Activated CD8-positive, alpha-beta memory T cell treated with anti-CD3 and anti-CD28 coated beads, Interleukin-2, amount 10 ng/mL, durations not matched to agents 7 days and 5 days (primary cell): Measurements from ENCODE around the gene PPP1R1B. TPM values are rescaled to one million over a fixed set of nuclear protein-coding genes. Genes with fewer than 3 reads are reported as not detected.

Experiments used
- ATAC-seq: fragments of 150-1000 bp; cut with Tn5 transposase; one replicate; pipeline ENCODE4 v1.10.0; 2021; ENCODE audit warnings: moderate library complexity
- CTCF ChIA-PET: fragments of 350-600 bp; sonication (Branson Sonifier 250); formaldehyde crosslinking; loops from one replicate; lab custom pipeline; 2021; ENCODE audit warnings: antibody characterized with exemption; lab: Charles Lee
- DNase-seq: peaks from one replicate; pipeline ENCODE4 v3.0.0-alpha.2; 2020
- H3K27ac Mint-ChIP-seq: one replicate; pipeline ENCODE4 v1.8.0; 2021; ENCODE audit warnings: mild to moderate bottlenecking, mixed read lengths
- H3K27me3 Mint-ChIP-seq: one replicate; pipeline ENCODE4 v1.8.0; 2021; ENCODE audit warnings: mixed read lengths
- H3K36me3 Mint-ChIP-seq: one replicate; pipeline ENCODE4 v1.8.0; 2021; ENCODE audit warnings: mild to moderate bottlenecking, mixed read lengths
- H3K4me1 Mint-ChIP-seq: one replicate; pipeline ENCODE4 v1.8.0; 2021; ENCODE audit warnings: mixed read lengths
- H3K4me3 Mint-ChIP-seq: one replicate; pipeline ENCODE4 v1.8.0; 2021; ENCODE audit warnings: mild to moderate bottlenecking, moderate library complexity, mixed read lengths
- H3K9me3 Mint-ChIP-seq: one replicate; pipeline ENCODE4 v1.8.0; 2022; ENCODE audit warnings: low read depth, mixed read lengths
- total RNA-seq, 2 experiments: library from RNA; stranded (reverse); gene quantifications; one replicate each; pipeline ENCODE4 v1.2.3, GENCODE V29; 2021

PPP1R1B gene
- total RNA-seq, 2 experiments from 2014 or later = not detected

DNA sequence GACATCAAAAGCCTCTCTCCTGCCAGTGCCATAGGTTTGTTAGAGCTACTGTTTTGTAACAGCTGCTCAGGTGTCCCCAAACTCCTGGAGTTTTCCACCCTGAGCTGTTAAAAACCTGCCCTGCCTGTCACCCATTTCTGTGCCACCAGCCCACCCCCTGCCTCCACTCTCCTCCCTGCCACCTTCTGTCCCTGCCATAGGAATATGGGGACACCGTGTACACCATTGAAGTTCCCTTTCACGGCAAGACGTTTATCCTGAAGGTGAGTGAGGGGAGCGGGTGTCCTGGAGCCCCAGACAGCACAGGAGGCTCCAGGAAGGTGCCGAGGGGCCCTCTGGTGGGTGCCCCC is 33.2 kb downstream of the PPP1R1B start:
- DNase-seq = no peak
- Mint-ChIP-seq H3K4me3 (no peak overlapping the region), H3K27ac (no peak overlapping the region), H3K36me3 (peaks cover 1% of the 10 kb centered on the region), H3K9me3 (no peaks in the 10 kb centered on the region), H3K4me1 (no peaks in the 10 kb centered on the region), H3K27me3 (no peaks in the 10 kb centered on the region)
- ATAC-seq = no peak
- CTCF ChIA-PET = interaction anchor here (1.0 kb wide), 2 partner anchors 9 kb away, joined by 3 to 5 read pairs; partner anchors contain the start of gene PNMT

DNA sequence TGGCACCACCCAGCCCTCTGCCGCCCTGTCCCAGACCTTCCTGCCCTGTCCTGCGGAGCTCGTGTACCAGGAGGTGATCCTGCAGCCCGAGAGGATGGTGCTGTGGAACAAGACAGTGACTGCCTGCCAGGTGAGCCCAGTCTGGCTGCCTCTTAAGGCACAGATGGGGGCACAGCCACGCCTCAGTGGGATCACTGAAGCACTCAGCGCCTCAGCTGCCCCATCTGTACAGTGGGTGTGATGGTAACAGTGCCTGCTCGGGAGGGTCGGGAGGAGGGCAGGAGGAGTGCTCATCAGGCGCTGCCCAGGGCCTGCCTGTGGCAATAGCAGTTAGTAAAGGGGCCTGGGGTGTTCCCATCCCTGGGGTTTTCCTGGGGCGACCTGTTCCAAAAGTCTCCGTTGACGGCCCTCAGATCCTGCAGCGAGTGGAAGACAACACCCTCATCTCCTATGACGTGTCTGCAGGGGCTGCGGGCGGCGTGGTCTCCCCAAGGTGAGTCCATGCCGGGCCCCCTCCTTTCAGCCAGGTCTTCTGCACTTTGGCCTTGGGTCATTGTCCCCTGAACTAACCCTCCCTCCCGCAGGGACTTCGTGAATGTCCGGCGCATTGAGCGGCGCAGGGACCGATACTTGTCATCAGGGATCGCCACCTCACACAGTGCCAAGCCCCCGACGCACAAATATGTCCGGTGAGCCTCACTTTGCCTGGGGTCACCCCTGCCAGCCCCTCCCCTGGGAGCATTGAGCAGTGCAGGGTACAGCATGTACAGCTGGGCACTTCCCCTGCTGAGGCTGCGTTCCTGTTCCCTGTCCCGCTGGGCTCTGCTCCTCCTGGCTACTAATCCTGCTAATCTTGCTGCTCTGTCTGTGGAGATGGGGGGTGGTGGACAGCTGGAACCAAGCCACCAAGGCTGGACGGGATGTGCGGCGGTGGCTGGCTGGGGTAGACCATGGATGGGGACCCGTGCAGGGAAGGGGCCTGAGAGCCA is 33.9 kb downstream of the PPP1R1B start:
- Mint-ChIP-seq H3K36me3 (peaks cover 1% of the 10 kb centered on the region), H3K9me3 (no peaks in the 10 kb centered on the region), H3K4me1 (no peaks in the 10 kb centered on the region), H3K27ac (no peak overlapping the region), H3K27me3 (no peaks in the 10 kb centered on the region), H3K4me3 (no peak overlapping the region)
- no peak for ATAC-seq
- DNase-seq = no peak
- CTCF ChIA-PET = interaction anchor here (0.6 to 1.0 kb wide), 3 partner anchors 8 to 106 kb away, joined by 3 to 5 read pairs (median 3); partner anchors contain the start of gene PNMT

DNA sequence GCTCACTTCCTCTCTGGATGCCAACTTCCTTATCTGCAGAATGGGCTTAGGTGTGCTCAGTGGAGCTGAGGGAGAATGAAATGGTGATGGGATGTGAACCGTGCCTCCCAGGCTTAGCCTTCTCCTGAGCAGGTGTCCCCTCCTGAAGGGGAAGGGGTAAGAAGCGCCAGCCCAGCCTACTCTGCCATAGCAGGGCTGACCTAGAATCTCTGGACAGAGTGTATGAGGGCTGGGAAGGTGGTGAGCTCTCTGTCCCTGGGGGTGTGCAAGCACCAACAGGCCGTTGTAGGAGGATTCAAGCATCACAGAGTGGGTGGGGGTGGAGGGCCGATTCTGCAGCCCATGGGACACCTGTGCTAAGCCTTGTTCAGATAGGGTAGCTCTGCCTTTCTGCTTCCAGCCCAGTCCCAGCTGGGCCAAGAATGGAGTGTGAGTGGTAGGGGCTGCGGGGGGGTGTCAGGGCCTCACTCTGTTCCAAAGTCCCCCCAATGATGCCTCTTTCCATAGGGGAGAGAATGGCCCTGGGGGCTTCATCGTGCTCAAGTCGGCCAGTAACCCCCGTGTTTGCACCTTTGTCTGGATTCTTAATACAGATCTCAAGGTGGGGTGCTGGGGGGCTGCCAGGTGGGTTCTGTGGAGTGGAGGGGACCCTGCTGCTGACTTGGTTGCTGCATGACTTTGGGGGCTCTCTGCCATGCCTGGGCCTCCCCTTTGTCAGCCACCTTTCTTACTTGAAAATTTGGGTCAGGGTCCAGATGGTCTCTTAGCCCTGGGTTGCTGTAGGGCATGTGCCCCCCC is 35.2 kb downstream of the PPP1R1B start:
- no peaks in the 10 kb centered on the region for H3K9me3 Mint-ChIP-seq
- H3K27me3 Mint-ChIP-seq = peaks cover 10% of the 10 kb centered on the region
- CTCF ChIA-PET = no interaction called here
- peaks cover 1% of the 10 kb centered on the region for H3K36me3 Mint-ChIP-seq
- no peak overlapping the region for H3K4me3 Mint-ChIP-seq
- ATAC-seq (no peak), DNase-seq (no peak)
- peaks cover under 1% of the 10 kb centered on the region for H3K4me1 Mint-ChIP-seq
- no peak overlapping the region for H3K27ac Mint-ChIP-seq

DNA sequence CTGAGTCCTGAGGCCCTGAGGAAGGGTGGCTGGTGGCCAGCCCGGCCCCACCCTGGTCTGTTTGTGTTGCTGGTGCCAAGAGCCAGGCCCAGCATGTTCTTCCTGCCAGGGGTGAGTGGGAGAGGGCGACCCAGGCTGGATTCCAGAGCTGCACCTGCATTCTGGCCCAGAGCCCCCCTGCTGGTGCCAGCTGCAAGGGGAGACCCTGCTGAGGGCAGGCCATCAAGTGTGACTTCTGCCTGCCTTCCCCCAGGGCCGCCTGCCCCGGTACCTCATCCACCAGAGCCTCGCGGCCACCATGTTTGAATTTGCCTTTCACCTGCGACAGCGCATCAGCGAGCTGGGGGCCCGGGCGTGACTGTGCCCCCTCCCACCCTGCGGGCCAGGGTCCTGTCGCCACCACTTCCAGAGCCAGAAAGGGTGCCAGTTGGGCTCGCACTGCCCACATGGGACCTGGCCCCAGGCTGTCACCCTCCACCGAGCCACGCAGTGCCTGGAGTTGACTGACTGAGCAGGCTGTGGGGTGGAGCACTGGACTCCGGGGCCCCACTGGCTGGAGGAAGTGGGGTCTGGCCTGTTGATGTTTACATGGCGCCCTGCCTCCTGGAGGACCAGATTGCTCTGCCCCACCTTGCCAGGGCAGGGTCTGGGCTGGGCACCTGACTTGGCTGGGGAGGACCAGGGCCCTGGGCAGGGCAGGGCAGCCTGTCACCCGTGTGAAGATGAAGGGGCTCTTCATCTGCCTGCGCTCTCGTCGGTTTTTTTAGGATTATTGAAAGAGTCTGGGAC is 36.0 kb downstream of the PPP1R1B start:
- Mint-ChIP-seq H3K27me3 (peaks cover 13% of the 10 kb centered on the region), H3K4me1 (peaks cover 2% of the 10 kb centered on the region), H3K4me3 (no peak overlapping the region), H3K36me3 (peaks cover 1% of the 10 kb centered on the region), H3K9me3 (no peaks in the 10 kb centered on the region), H3K27ac (no peak overlapping the region)
- CTCF ChIA-PET = interaction anchor here (1.4 kb wide), 1 partner anchor 9 kb away, joined by 3 read pairs; no protein-coding TSS in a partner anchor
- no peak for DNase-seq
- no peak for ATAC-seq

DNA sequence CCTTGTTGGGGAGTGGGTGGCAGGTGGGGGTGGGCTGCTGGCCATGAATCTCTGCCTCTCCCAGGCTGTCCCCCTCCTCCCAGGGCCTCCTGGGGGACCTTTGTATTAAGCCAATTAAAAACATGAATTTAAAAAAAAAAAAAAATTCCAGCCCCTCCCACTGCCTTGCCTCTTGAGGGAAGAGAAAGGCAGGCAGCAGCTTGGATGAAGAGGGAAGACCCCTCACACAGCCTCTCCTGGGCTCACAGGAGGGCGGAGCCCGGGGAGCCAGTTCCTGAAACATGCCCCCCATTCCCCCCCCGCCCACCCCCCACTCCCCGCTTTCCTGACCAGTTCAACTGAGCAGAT is 36.6 kb downstream of the PPP1R1B start:
- ATAC-seq = no peak
- no peak overlapping the region for H3K27ac Mint-ChIP-seq

DNA sequence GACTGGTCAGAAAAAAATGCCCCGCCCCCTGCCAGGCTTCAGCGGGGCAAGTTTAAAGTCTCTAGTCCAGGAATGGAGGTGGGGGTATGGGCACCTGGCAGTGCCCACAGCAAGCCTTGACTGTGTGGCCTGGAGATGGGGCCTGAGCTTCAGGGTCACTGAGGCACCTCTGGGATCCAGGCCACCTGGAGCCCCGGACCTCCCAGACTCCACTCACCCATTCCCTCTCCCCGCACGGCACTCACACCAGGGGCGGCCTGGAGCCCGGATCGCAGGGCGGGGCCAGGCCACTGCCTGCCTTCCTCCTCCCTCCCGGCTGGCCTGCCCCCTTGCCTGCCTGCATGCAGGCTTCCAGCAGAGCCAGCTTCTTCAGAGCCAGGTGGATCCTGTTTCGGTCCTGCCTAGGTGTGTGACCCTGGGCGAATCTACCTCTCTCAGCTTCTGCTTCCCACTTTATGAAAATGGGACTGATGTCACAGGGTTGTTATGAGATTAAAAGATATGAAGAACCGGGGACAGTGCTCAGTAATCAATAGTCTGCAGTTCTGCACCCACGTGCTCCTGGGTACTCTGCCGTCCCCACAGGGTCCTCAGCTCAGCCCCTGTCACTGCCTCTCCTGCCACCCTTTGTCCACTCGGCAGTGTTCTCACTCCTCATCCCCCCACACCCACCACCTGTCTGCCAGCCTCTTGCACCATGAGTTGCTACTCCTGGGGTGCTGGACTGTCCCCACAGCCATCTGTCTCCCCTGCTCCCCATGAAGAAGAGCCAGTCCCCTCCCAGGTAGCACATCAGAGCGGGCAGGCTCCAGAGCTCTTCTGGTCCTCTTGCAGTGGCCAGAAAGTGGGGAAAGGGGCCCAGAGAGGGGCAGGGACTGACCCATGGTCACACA is 37.2 kb downstream of the PPP1R1B start:
- CTCF ChIA-PET = interaction anchor here (1.1 to 1.4 kb wide), 5 partner anchors 9 to 42 kb away, joined by 3 to 5 read pairs (median 4); no protein-coding TSS in a partner anchor
- Mint-ChIP-seq H3K4me3 (no peak overlapping the region), H3K36me3 (peaks cover 1% of the 10 kb centered on the region), H3K4me1 (peaks cover 11% of the 10 kb centered on the region), H3K27me3 (peaks cover 21% of the 10 kb centered on the region), H3K27ac (no peak overlapping the region), H3K9me3 (no peaks in the 10 kb centered on the region)
- DNase-seq (no peak), ATAC-seq (no peak)

More for the DNA sequence above, 36.6 kb downstream of the PPP1R1B start:
- Mint-ChIP-seq H3K4me3 (no peak overlapping the region), H3K36me3 (peaks cover 1% of the 10 kb centered on the region), H3K27me3 (peaks cover 16% of the 10 kb centered on the region), H3K4me1 (peaks cover 7% of the 10 kb centered on the region), H3K9me3 (no peaks in the 10 kb centered on the region)
- DNase-seq = no peak
- CTCF ChIA-PET = interaction anchor here (1.1 to 1.4 kb wide), 5 partner anchors 8 to 41 kb away, joined by 3 to 5 read pairs (median 4); no protein-coding TSS in a partner anchor

DNA sequence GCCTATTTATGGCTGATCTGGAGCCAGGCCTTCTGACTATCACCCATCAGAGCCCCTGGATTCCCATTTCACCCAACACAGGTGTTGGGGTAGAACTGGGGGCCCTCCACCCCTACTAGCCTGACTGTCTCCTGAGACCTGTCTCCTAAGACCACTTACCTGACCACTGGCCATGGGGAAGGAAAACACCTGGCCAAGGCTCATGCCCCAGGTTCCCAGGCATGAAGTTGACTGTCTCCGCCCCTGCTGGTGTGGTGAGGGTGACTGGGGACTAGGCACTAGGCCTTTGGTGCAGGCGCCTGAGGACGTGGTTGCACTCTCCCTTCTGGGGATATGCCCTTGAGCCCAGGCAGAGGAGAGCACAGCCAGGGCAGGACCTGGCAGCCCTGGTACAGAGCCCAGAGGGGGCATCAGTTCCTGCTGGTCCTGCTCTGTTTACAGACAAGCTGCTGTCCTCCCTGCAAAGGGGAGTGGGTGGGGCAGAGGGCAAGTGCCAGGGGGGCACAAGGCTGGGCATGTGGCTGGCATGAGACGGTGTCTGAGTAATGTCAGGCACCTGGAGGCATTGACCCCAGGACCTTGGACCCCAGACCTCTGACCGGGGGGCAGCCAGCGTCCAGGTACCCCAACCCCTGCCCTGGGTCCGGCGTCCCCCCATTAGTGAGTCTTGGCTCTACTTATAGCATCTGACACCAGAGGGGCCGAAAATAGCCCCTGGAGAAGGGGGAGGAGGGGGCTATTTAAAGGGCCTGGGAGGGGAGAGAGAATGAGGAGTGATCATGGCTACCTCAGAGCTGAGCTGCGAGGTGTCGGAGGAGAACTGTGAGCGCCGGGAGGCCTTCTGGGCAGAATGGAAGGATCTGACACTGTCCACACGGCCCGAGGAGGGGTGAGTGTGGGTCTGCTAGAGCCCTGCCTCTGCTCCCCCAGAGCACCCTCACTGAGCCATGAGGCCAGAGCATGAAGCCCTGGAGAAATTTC is 38.1 kb downstream of the PPP1R1B start, which contains the start of gene TCAP:
Gene TCAP (plus strand): TSS at position 769 of the 981 bp plus-strand sequence. CDS start 11 bp downstream, at position 780.
- ATAC-seq (no peak), DNase-seq (no peak)
- no peaks in the 10 kb centered on the region for H3K9me3 Mint-ChIP-seq
- H3K4me3 Mint-ChIP-seq = no peak within 1 kb of the TSS
- H3K27me3 Mint-ChIP-seq = peaks cover 25% of the 10 kb centered on the region
- no peak within 1 kb of the TSS for H3K27ac Mint-ChIP-seq
- peaks cover 11% of the 10 kb centered on the region for H3K4me1 Mint-ChIP-seq
- H3K36me3 Mint-ChIP-seq = peaks cover 1% of the 10 kb centered on the region
- CTCF ChIA-PET = interaction anchor here (1.1 to 16.7 kb wide), 7 partner anchors 10 to 65 kb away, joined by 4 to 227 read pairs (median 5); partner anchors contain the start of genes MIEN1 and PPP1R1B

DNA sequence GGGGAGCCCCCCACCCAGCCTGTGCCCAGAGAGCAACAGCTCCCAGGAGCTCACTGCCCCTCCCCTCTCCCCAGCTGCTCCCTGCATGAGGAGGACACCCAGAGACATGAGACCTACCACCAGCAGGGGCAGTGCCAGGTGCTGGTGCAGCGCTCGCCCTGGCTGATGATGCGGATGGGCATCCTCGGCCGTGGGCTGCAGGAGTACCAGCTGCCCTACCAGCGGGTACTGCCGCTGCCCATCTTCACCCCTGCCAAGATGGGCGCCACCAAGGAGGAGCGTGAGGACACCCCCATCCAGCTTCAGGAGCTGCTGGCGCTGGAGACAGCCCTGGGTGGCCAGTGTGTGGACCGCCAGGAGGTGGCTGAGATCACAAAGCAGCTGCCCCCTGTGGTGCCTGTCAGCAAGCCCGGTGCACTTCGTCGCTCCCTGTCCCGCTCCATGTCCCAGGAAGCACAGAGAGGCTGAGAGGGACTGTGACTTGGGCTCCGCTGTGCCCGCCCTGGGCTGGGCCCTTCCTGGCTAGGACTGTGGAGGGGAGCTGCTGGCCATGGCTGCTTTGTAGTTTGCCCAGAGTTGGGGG is 39.0 kb downstream of the PPP1R1B start:
- ATAC-seq = no peak
- H3K4me1 Mint-ChIP-seq = peaks cover 11% of the 10 kb centered on the region
- H3K27me3 Mint-ChIP-seq = peaks cover 25% of the 10 kb centered on the region
- H3K9me3 Mint-ChIP-seq = no peaks in the 10 kb centered on the region
- H3K27ac Mint-ChIP-seq = no peak overlapping the region
- no peak for DNase-seq
- H3K4me3 Mint-ChIP-seq = no peak overlapping the region
- CTCF ChIA-PET = interaction anchor here (0.8 to 16.7 kb wide), 4 partner anchors 9 to 64 kb away, joined by 3 to 227 read pairs (median 62); partner anchors contain the start of genes MIEN1 and PPP1R1B
- H3K36me3 Mint-ChIP-seq = peaks cover 1% of the 10 kb centered on the region

DNA sequence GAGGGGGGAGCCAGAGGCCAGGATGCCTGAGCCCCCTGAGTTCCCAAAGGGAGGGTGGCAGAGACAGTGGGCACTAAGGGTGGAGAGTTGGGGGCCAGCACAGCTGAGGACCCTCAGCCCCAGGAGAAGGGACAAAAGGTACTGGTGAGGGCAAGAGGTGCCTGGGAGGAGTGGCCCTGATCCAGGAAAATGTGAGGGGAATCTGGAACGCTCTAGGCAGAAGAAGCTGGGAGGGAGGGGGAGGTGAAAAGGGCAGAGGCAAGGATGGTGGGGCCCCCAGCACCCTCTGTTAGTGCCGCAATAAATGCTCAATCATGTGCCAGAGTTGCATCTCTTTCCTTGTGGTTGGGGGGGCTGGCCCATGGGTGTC is 39.5 kb downstream of the PPP1R1B start:
- no peaks in the 10 kb centered on the region for H3K36me3 Mint-ChIP-seq
- no peaks in the 10 kb centered on the region for H3K9me3 Mint-ChIP-seq
- H3K27me3 Mint-ChIP-seq = peaks cover 28% of the 10 kb centered on the region
- no peak overlapping the region for H3K4me3 Mint-ChIP-seq
- H3K27ac Mint-ChIP-seq = no peak overlapping the region
- CTCF ChIA-PET = interaction anchor here (0.8 to 16.7 kb wide), 5 partner anchors 9 to 64 kb away, joined by 3 to 227 read pairs (median 26); partner anchors contain the start of genes MIEN1 and PPP1R1B
- no peak for DNase-seq
- ATAC-seq = no peak
- peaks cover 11% of the 10 kb centered on the region for H3K4me1 Mint-ChIP-seq

DNA sequence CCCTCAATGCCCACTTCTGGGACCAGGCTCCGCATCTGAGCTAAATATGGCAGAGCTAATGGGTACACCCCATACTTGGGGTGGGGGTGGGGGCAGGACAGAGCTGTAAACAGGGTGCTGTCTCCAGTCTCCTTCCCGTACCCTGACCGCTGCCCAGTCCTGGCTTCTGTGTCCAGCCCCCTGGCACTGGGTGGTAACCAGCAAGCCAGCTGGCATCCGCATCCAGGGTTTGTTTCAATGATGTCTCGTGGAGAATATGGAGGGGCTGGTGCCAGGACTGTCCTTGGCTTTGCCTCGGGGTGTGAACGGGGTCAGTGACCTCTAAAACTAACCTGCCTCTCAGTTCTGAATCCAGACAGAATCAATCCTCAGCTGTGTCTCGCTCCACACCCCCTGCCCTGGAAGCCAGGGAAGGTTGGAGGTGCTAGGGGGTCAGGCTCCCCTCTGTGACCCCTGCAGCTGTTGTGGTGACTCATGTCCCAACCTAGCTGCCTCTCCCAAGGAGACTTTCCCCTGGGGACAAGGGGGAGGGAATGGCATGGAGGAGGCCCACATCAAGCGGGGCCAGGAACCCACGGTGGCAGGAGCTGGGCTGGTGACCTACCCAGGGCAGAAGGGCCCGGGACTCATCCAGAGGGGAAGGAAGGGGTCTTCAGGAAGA is 40.0 kb downstream of the PPP1R1B start:
- Mint-ChIP-seq H3K4me1 (peaks cover 11% of the 10 kb centered on the region), H3K4me3 (no peak overlapping the region), H3K36me3 (no peaks in the 10 kb centered on the region), H3K27ac (no peak overlapping the region), H3K27me3 (peaks cover 28% of the 10 kb centered on the region), H3K9me3 (no peaks in the 10 kb centered on the region)
- CTCF ChIA-PET = interaction anchor here (0.8 to 16.7 kb wide), 8 partner anchors 8 to 63 kb away, joined by 3 to 227 read pairs (median 14); partner anchors contain the start of genes MIEN1 and PPP1R1B
- ATAC-seq (no peak), DNase-seq (no peak)
